Cardiac muscle cell (in vitro differentiated cells and primary cell): ENCODE measurements around the gene TPSD1. TPM values are rescaled to one million over a fixed set of nuclear protein-coding genes. Genes with fewer than 3 reads are reported as not detected.
"Not testable (repeated sequence)": the region's sequence is repeated elsewhere in the genome, so short reads cannot be mapped to it uniquely, and the experiment has no call there.

ENCODE experiments used
- DNase-seq, 2 donors: peaks; one replicate each; pipeline versions ENCODE4 v3.0.0 to v3.0.0-alpha.2; 2010 to 2017; ENCODE audit warnings: low read depth in 1 of 2, low spot score in 1 of 2
- H3K27ac ChIP-seq: fragments of 200-600 bp; sonication (generic); 2 replicates; pipeline ENCODE4 v1.5.1; 2016
- H3K27me3 ChIP-seq: fragments of 200-600 bp; sonication (generic); 2 replicates; pipeline ENCODE4 v1.6.0; 2016; ENCODE audit warnings: control low read depth
- H3K36me3 ChIP-seq: fragments of 200-600 bp; sonication (generic); 2 replicates; pipeline ENCODE4 v1.5.1; 2016; ENCODE audit warnings: control low read depth
- H3K4me1 ChIP-seq: fragments of 200-600 bp; sonication (generic); 2 replicates; pipeline ENCODE4 v1.8.1; 2017; ENCODE audit warnings: low read depth, mild to moderate bottlenecking, mixed run types
- H3K4me3 ChIP-seq: fragments of 200-600 bp; sonication (generic); 2 replicates; pipeline ENCODE4 v1.5.1; 2016; ENCODE audit warnings: mild to moderate bottlenecking
- H3K9me3 ChIP-seq: fragments of 200-600 bp; sonication (generic); 2 replicates; pipeline ENCODE4 v1.5.1; 2017; ENCODE audit warnings: low read depth, mild to moderate bottlenecking, control low read depth
- polyA plus RNA-seq: library from polyadenylated mRNA; unstranded; fragments of >200 nt; fragmentation: Nextera tagmentation; extraction: Ambion mirVana; gene quantifications from 2 replicates; pipeline ENCODE4 v1.2.1, GENCODE V29; 2016
- total RNA-seq: library from RNA; depleted of rRNA; stranded (reverse); fragments of >200 nt; gene quantifications from 2 replicates; pipeline ENCODE4 v1.2.3, GENCODE V29; 2016
- TF ChIP-seq, protein P1 (sequence below): IDR thresholded peaks from 2 replicates; pipeline ENCODE4 v1.5.1; 2012; ENCODE audit warnings: low read depth, mild to moderate bottlenecking, low read length

The TPSD1 gene
- total and polyA plus RNA-seq, 2 experiments from 2014 or later: not detected

DNA sequence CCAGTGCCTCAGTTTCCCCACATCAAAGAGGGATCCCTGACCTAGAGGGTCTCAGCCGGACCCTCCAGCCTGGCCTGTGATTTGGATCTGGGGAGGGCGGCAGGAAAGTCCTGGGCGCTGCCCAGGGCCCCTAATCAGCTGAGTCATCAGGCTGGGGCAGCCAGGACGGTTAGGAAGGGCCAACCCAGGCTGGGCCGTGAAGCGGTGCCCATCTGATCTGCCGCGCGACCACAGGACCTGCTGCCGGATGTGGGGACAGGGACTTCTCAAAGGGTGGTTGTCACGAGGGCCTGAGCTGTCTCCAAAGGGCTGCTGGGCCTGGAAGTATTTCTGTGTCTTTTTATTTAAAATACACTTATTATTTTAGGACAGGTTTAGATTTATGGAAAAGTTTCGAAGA lies 11.0 kb upstream of the TPSD1 start:
- no peaks in the 10 kb centered on the region for H3K4me1 ChIP-seq
- H3K27me3 ChIP-seq: no peaks in the 10 kb centered on the region
- H3K36me3 ChIP-seq: no peaks in the 10 kb centered on the region
- no peaks in the 10 kb centered on the region for H3K9me3 ChIP-seq
- no peak for DNase-seq
- TF ChIP-seq, protein P1, sequence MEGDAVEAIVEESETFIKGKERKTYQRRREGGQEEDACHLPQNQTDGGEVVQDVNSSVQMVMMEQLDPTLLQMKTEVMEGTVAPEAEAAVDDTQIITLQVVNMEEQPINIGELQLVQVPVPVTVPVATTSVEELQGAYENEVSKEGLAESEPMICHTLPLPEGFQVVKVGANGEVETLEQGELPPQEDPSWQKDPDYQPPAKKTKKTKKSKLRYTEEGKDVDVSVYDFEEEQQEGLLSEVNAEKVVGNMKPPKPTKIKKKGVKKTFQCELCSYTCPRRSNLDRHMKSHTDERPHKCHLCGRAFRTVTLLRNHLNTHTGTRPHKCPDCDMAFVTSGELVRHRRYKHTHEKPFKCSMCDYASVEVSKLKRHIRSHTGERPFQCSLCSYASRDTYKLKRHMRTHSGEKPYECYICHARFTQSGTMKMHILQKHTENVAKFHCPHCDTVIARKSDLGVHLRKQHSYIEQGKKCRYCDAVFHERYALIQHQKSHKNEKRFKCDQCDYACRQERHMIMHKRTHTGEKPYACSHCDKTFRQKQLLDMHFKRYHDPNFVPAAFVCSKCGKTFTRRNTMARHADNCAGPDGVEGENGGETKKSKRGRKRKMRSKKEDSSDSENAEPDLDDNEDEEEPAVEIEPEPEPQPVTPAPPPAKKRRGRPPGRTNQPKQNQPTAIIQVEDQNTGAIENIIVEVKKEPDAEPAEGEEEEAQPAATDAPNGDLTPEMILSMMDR: no peak
- H3K27ac ChIP-seq: no peak overlapping the region
- no peak overlapping the region for H3K4me3 ChIP-seq

DNA sequence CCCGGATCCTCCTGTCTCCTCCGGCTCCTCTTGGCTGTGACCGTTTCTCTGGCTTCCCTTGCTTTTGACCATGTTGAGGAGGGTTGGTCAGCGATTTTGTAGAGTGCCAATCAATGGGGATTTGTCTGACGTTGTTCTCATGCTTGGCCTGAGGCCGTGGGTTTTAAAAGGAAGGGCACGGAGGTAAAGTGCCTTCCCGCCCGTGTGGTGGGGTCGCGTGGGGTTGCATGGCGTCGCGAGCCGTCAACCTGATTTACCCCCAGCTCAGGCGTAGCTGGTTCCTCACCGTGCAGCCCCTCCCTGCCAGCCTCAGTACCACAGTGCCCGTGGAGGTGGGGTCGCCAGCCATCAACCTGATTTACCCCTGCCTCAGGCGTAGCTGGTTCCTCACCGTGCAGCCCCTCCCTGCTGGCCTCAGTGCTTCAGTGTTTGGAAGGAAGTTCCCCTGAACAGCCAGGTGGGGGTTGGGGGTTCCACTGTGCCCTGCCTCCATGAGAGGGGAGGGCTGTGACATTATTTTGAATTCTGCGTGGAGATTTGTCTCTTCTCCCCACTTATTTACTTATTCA lies 10.3 kb upstream of the TPSD1 start:
- DNase-seq: no peak
- TF ChIP-seq, protein P1: no peak
- H3K27me3 ChIP-seq: no peaks in the 10 kb centered on the region
- H3K36me3 ChIP-seq: no peaks in the 10 kb centered on the region
- H3K4me1 ChIP-seq: no peaks in the 10 kb centered on the region
- no peak overlapping the region for H3K4me3 ChIP-seq
- H3K27ac ChIP-seq: no peak overlapping the region
- H3K9me3 ChIP-seq: no peaks in the 10 kb centered on the region

DNA sequence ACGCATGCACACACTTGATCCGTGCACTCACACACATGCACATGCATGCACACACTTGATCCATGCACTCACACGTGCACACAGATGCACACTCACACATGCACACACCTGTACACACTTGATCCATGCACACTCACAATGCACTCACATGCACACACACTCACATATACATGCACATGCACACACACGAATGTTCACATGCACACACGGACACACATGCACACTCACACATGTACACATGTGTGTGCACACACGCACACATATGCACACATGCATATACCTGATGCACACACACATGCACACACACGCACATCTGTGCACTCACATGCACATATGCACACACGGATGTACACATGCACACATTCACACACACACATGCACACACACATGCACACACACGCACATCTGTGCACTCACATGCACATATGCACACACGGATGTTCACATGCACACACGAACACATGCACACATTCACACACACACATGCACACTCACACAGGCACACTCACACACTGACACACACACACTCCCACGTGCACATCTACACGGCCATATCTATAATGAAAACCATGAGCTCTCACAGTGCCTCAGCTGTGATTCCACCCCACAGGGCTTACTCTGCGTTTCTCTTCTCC lies 7.8 kb upstream of the TPSD1 start:
- not testable (repeated sequence) for H3K27me3 ChIP-seq, DNase-seq, H3K27ac ChIP-seq

DNA sequence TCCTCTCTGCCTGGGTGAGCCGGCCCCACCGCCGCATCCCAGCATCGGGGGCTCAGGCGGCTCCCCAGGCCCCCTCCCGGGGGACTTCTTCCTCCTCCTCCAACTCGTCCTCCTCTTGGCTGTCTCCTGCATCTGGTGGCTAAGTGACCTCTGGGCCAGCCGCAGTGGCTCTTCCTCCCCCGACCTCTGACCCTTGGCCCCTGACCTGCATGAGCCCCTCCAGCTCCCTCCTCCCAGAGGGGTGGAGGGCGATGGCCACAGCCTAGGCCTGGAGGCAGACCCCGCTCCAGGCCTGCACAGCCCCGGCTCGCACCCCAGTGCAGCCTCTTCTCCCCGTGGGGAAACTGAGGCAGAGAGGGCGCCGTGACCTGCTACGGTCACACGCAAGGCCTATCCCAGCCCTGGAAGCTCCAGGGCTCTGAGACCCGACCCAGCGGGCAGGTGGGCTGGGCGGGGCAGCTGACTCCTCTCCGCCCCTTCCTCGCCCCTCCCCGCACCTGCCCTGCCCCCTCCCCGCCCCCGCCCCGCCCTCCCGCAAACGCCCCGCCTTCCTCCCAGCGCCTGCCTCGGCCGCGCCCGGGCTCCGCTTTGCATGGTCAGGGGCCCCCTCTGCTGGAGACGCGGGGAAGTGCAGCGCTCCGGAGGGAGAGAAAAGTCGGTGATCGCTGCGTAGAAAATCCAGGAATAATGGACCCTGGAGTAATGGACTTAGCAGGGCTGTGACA lies 6.7 kb upstream of the TPSD1 start:
- H3K4me1 ChIP-seq, H3K27ac ChIP-seq, H3K4me3 ChIP-seq, H3K36me3 ChIP-seq, DNase-seq, H3K27me3 ChIP-seq, H3K9me3 ChIP-seq: not testable (repeated sequence)

More for the DNA sequence above, 7.8 kb upstream of the TPSD1 start:
- H3K36me3 ChIP-seq, H3K4me1 ChIP-seq, H3K4me3 ChIP-seq, H3K9me3 ChIP-seq: not testable (repeated sequence)

DNA sequence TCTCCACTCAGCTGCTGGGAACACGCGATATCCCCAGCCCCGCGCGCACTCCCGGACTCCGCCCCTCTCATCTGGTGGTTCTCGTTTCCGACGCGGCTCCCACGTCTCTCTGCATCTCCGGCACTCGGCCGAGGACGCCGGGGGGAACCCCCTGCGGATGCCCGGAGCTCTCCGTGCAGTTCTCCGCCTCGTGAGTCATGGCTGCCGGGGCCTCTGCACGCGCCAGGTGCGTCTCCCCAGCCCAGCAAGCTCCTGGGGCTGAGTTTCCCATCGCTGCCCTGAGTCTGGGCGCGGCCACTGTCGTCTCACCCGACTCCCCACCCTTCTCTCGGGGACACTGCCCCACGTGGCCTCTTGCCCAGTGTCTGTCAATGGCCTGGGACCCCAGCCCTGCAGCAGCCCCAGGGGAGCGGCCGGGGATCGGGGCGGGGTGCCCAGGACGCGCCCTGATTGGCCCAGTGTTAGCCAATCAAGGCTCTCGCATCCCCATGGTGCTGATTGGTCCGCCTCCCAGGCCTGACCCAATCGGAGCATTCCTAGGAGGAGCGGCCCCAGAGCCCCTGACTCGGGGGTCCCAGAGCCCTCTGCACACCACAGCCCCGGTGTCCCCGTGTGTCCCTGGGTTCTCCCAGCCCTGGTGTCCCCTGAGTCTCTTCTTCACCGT lies 2.0 kb upstream of the TPSD1 start:
- H3K36me3 ChIP-seq, H3K4me3 ChIP-seq, DNase-seq, H3K27ac ChIP-seq, H3K9me3 ChIP-seq, H3K4me1 ChIP-seq: not testable (repeated sequence)
- H3K27me3 ChIP-seq: peaks cover 15% of the 10 kb centered on the region

DNA sequence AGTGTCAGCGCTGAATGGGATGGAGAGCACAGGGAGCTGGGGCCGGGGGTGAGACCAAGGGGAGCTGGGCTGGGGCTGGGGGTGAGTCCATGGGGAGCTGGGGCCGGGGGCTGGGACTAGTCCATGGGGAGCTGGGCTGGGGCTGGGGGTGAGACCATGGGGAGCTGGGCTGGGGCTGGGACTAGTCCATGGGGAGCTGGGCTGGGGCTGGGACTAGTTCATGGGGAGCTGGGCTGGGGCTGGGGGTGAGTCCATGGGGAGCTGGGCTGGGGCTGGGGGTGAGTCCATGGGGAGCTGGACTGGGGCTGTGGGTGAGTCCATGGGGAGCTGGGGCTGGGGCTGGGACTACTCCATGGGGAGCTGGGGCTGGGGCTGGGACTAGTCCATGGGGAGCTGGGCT lies 1.0 kb upstream of the TPSD1 start:
- H3K27ac ChIP-seq, H3K36me3 ChIP-seq, DNase-seq, H3K4me1 ChIP-seq, H3K9me3 ChIP-seq, H3K4me3 ChIP-seq: not testable (repeated sequence)
- H3K27me3 ChIP-seq: peaks cover 25% of the 10 kb centered on the region

DNA sequence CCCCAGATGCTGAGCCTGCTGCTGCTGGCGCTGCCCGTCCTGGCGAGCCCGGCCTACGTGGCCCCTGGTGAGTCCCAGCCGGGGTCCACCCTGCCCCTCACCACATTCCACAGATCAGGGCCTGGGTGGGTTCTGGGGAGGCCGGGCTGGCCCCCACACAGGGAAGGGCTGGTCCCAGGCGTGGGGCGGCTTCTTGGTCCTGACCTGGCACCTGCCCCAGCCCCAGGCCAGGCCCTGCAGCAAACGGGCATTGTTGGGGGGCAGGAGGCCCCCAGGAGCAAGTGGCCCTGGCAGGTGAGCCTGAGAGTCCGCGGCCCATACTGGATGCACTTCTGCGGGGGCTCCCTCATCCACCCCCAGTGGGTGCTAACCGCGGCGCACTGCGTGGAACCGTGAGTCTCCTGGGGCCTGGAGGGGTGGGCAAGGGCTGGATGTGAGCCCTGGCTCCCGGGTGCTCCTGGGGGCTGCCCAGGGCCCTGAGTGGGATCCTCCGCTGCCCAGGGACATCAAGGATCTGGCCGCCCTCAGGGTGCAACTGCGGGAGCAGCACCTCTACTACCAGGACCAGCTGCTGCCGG lies 516 bp downstream of the TPSD1 start:
- H3K27me3 ChIP-seq: peaks cover 41% of the 10 kb centered on the region
- not testable (repeated sequence) for H3K9me3 ChIP-seq, H3K4me1 ChIP-seq, DNase-seq, H3K36me3 ChIP-seq, H3K27ac ChIP-seq, H3K4me3 ChIP-seq

DNA sequence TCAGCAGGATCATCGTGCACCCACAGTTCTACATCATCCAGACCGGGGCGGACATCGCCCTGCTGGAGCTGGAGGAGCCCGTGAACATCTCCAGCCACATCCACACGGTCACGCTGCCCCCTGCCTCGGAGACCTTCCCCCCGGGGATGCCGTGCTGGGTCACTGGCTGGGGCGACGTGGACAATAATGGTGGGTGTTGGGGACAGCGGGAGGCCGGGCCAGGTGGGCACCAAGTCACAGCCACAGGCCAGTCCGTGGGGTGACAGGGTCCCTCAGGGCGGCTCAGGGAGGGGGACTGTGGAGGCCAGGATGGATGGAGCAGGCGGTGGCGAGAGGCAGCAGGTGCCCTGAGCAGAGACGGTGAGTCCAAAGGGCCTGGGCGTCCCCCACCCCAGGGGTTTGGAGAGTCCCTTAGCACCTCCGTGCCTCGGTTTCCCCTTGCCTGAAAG lies 1.0 kb downstream of the TPSD1 start:
- no peak for DNase-seq
- H3K36me3 ChIP-seq: no peaks in the 10 kb centered on the region
- H3K9me3 ChIP-seq: no peaks in the 10 kb centered on the region
- peaks cover 46% of the 10 kb centered on the region for H3K27me3 ChIP-seq
- no peak overlapping the region for H3K27ac ChIP-seq
- peaks cover 4% of the 10 kb centered on the region for H3K4me1 ChIP-seq
- TF ChIP-seq, protein P1: no peak
- no peak overlapping the region for H3K4me3 ChIP-seq
